Uterus (tissue), 4 donors: ENCODE results near the gene TGDS. TPM values are rescaled to one million over a fixed set of nuclear protein-coding genes. Genes with fewer than 3 reads are reported as not detected.

Experiments
- DNase-seq, 2 donors: peaks; one replicate each; pipeline ENCODE4 v3.0.0-alpha.2; 2019 to 2020
- H3K27ac ChIP-seq, 2 donors: fragments of 200-600 bp; sonication (generic); 1 replicate in 1 of 2; 2 replicates in 1 of 2; pipeline ENCODE4 v1.5.1; 2016 to 2018
- H3K27me3 ChIP-seq, 2 donors: fragments of 200-600 bp; sonication (generic); one replicate each; pipeline ENCODE4 v1.5.1; 2018 to 2019; ENCODE audit warnings: control low read depth in 1 of 2
- H3K36me3 ChIP-seq, 2 donors: fragments of 200-600 bp; sonication (generic); one replicate each; pipeline ENCODE4 v1.5.1; 2019; ENCODE audit warnings: control low read depth in 1 of 2
- H3K4me1 ChIP-seq, 2 donors: fragments of 200-600 bp; sonication (generic); one replicate each; pipeline ENCODE4 v1.5.1; 2018 to 2019; ENCODE audit warnings: control low read depth in 1 of 2
- H3K4me3 ChIP-seq, 2 donors: fragments of 200-600 bp; sonication (generic); 1 replicate in 1 of 2; 2 replicates in 1 of 2; pipeline ENCODE4 v1.5.1; 2018 to 2019; ENCODE audit warnings: mild to moderate bottlenecking in 1 of 2
- H3K9me3 ChIP-seq, 2 donors: fragments of 200-600 bp; sonication (generic); one replicate each; pipeline ENCODE4 v1.5.1; 2019; ENCODE audit warnings: control low read depth in 1 of 2
- POLR2A ChIP-seq, 2 donors: fragments of 450-650 bp; IDR thresholded peaks; one replicate each; pipeline ENCODE4 v1.6.1; 2016; ENCODE audit warnings: antibody characterized with exemption in 2 of 2, mild to moderate bottlenecking in 1 of 2, moderate library complexity in 1 of 2
- intact Hi-C: fragments of 100-400 bp; cut with DNase I; formaldehyde crosslinking; loops from one replicate; pipeline ENCODE4 v1.15.1; 2023; ENCODE audit warnings: low total_unique reads
- total RNA-seq, 4 donors: library from RNA; depleted of rRNA in 3 of 4; stranded (reverse); fragments of >200 nt in 3 of 4; gene quantifications; one replicate each; pipeline versions ENCODE4 v1.1.0 to v1.2.4, GENCODE V29; 2014 to 2023
- TF ChIP-seq, protein P1 (sequence below), 4 experiments: fragments of 200-600 bp in 2 of 4; fragments of 450-650 bp in 2 of 4; sonication (generic) in 2 of 4; IDR thresholded peaks; one replicate each; pipeline ENCODE4 v1.5.1; 2016 to 2019; ENCODE audit warnings: antibody characterized with exemption in 4 of 4, mild to moderate bottlenecking in 2 of 4, moderate library complexity in 1 of 4
- donor health status: DM: yes; HTN: yes; CAD: no.

The TGDS gene
- total RNA-seq, 4 donors from 2014 or later = 10.2 to 29.7 (median 14.7) TPM

GRCh38 chr13:94617389-94618000, 21.5 kb upstream of the TGDS start:
- Histone ChIP-seq H3K4me1 (no peaks in the 10 kb centered on the region), H3K27me3 (no peaks in the 10 kb centered on the region), H3K4me3 (no peak overlapping the region), H3K9me3 (no peaks in the 10 kb centered on the region), H3K27ac (no peak overlapping the region), H3K36me3 (no peaks in the 10 kb centered on the region)
- no peak for DNase-seq
- intact Hi-C loops = no loop called here
- TF ChIP-seq, protein P1, sequence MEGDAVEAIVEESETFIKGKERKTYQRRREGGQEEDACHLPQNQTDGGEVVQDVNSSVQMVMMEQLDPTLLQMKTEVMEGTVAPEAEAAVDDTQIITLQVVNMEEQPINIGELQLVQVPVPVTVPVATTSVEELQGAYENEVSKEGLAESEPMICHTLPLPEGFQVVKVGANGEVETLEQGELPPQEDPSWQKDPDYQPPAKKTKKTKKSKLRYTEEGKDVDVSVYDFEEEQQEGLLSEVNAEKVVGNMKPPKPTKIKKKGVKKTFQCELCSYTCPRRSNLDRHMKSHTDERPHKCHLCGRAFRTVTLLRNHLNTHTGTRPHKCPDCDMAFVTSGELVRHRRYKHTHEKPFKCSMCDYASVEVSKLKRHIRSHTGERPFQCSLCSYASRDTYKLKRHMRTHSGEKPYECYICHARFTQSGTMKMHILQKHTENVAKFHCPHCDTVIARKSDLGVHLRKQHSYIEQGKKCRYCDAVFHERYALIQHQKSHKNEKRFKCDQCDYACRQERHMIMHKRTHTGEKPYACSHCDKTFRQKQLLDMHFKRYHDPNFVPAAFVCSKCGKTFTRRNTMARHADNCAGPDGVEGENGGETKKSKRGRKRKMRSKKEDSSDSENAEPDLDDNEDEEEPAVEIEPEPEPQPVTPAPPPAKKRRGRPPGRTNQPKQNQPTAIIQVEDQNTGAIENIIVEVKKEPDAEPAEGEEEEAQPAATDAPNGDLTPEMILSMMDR (IDR thresholded peaks at IDR 0.05) = peak; percentile 53 to 67 (median 62)
- TF ChIP-seq POLR2A (IDR thresholded peaks at IDR 0.05) = no peak

GRCh38 chr13:94613051-94613450, 17.1 kb upstream of the TGDS start:
- no peaks in the 10 kb centered on the region for H3K36me3 ChIP-seq
- no peaks in the 10 kb centered on the region for H3K9me3 ChIP-seq
- no peak overlapping the region for H3K4me3 ChIP-seq
- H3K27me3 ChIP-seq = no peaks in the 10 kb centered on the region
- TF ChIP-seq, protein P1 (IDR thresholded peaks at IDR 0.05) = no peak
- TF ChIP-seq POLR2A (IDR thresholded peaks at IDR 0.05) = no peak
- H3K27ac ChIP-seq = no peak overlapping the region
- H3K4me1 ChIP-seq = no peaks in the 10 kb centered on the region
- intact Hi-C loops = no loop called here
- no peak for DNase-seq

GRCh38 chr13:94612050-94612449, 16.1 kb upstream of the TGDS start:
- no peak for DNase-seq
- Histone ChIP-seq H3K27ac (no peak overlapping the region), H3K27me3 (no peaks in the 10 kb centered on the region), H3K36me3 (no peaks in the 10 kb centered on the region), H3K4me3 (no peak overlapping the region), H3K9me3 (no peaks in the 10 kb centered on the region), H3K4me1 (no peaks in the 10 kb centered on the region)
- intact Hi-C loops = no loop called here
- TF ChIP-seq, protein P1 (IDR thresholded peaks at IDR 0.05) = no peak
- TF ChIP-seq POLR2A (IDR thresholded peaks at IDR 0.05) = no peak

DNA sequence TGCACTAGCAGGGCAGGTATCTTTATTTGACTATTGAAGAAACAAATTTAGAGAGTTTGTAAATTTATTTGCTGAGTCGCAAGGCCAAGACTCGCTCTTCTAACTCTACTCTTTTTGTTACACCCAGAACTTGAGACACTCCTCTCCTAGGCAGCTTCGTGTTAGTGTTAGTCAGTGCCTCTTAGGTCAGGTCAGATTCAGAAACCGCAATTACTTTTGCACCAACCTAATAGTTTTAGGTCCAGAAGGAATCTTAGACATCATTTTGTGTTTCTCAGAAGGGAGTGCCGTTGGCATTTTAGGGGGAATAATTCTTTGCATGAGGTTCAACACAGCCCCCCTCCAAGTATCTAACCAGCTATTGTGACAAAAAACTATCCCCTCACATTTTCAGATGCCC, 14.5 kb upstream of the TGDS start:
- Histone ChIP-seq H3K9me3 (no peaks in the 10 kb centered on the region), H3K36me3 (no peaks in the 10 kb centered on the region), H3K27me3 (no peaks in the 10 kb centered on the region), H3K4me3 (no peak overlapping the region), H3K27ac (no peak overlapping the region), H3K4me1 (no peaks in the 10 kb centered on the region)
- TF ChIP-seq POLR2A (IDR thresholded peaks at IDR 0.05) = no peak
- TF ChIP-seq, protein P1 (IDR thresholded peaks at IDR 0.05) = no peak
- DNase-seq = no peak
- intact Hi-C loops = no loop called here

DNA sequence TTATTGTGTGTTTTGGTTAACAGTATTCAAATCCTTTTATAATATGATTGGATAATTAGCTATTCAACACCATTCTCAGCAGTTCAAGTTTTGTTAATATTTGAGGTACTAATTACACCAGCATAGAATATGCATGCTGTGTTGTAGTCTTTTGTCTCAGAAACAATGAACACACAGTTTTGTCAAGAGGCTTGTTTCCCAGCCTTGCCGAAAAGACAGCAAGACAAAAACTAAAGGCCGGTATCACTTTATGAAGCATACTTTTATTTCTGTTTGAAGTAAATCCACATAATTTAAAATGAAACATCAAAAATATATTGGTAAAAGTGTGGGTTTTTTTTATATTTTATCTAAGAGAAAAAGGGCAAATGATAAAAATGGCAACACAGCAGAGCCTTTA, 13.2 kb upstream of the TGDS start:
- no peak for TF ChIP-seq POLR2A (IDR thresholded peaks at IDR 0.05)
- TF ChIP-seq, protein P1 (IDR thresholded peaks at IDR 0.05) = no peak
- intact Hi-C loops = loop anchor here (10.0 kb wide), 1 partner anchor 54 kb away; no protein-coding TSS in a partner anchor
- Histone ChIP-seq H3K9me3 (no peaks in the 10 kb centered on the region), H3K36me3 (no peaks in the 10 kb centered on the region), H3K27me3 (no peaks in the 10 kb centered on the region), H3K27ac (no peak overlapping the region), H3K4me1 (no peaks in the 10 kb centered on the region), H3K4me3 (no peak overlapping the region)
- no peak for DNase-seq
